AG10803 (cell line): ENCODE results near the gene TMEM258.

Experiments used
- DNase-seq: peaks from one replicate; pipeline ENCODE4 v3.0.0; 2010; ENCODE audit warnings: low read depth
- H3K4me3 ChIP-seq: 2 replicates; pipeline ENCODE4 v1.5.1; 2011; ENCODE audit warnings: mild to moderate bottlenecking, low read length, control low read depth
- CTCF ChIP-seq: conservative IDR thresholded peaks from 2 replicates; pipeline ENCODE4 v1.5.1; 2011; ENCODE audit warnings: mild to moderate bottlenecking, low read length, control low read depth, inconsistent platforms

TMEM258 gene

GRCh38 chr11:61830237-61831105 is 38.1 kb upstream of the TMEM258 start:
- peak overlapping the region; percentile 84 for H3K4me3 ChIP-seq
- peak; percentile 65 for DNase-seq
- no peak for TF ChIP-seq CTCF

GRCh38 chr11:61829806-61830205 is 37.4 kb upstream of the TMEM258 start:
- no peak for DNase-seq
- H3K4me3 ChIP-seq: peak overlapping the region; percentile 84
- TF ChIP-seq CTCF: no peak

- peak overlapping the region; percentile 84 for H3K4me3 ChIP-seq
- peak; percentile 37 for TF ChIP-seq CTCF
- DNase-seq: peak; percentile 24
These were observed 36.4 kb upstream of the TMEM258 start for GRCh38 chr11:61828629-61829407.

- no peak for DNase-seq
- TF ChIP-seq CTCF: no peak
- H3K4me3 ChIP-seq: peak overlapping the region; percentile 84
These were observed 35.9 kb upstream of the TMEM258 start for GRCh38 chr11:61828379-61828628.

GRCh38 chr11:61827571-61828378 is 35.4 kb upstream of the TMEM258 start, which contains the start of gene FADS2:
Gene FADS2, plus strand, starts transcription at chr11:61828300. Its CDS starts 91 bp downstream, at chr11:61828391.
- no peak for TF ChIP-seq CTCF
- peak within 1 kb of the TSS; percentile 84 for H3K4me3 ChIP-seq
- peak; percentile 90 for DNase-seq

GRCh38 chr11:61826930-61827570 is 34.7 kb upstream of the TMEM258 start:
- peak overlapping the region; percentile 84 for H3K4me3 ChIP-seq
- TF ChIP-seq CTCF: no peak

More at GRCh38 chr11:61826930-61827570, 34.7 kb upstream of the TMEM258 start:
- no peak for DNase-seq
